ENCODE results near the gene DPH2.

DPH2 gene, protein sequence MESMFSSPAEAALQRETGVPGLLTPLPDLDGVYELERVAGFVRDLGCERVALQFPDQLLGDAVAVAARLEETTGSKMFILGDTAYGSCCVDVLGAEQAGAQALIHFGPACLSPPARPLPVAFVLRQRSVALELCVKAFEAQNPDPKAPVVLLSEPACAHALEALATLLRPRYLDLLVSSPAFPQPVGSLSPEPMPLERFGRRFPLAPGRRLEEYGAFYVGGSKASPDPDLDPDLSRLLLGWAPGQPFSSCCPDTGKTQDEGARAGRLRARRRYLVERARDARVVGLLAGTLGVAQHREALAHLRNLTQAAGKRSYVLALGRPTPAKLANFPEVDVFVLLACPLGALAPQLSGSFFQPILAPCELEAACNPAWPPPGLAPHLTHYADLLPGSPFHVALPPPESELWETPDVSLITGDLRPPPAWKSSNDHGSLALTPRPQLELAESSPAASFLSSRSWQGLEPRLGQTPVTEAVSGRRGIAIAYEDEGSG

DNA sequence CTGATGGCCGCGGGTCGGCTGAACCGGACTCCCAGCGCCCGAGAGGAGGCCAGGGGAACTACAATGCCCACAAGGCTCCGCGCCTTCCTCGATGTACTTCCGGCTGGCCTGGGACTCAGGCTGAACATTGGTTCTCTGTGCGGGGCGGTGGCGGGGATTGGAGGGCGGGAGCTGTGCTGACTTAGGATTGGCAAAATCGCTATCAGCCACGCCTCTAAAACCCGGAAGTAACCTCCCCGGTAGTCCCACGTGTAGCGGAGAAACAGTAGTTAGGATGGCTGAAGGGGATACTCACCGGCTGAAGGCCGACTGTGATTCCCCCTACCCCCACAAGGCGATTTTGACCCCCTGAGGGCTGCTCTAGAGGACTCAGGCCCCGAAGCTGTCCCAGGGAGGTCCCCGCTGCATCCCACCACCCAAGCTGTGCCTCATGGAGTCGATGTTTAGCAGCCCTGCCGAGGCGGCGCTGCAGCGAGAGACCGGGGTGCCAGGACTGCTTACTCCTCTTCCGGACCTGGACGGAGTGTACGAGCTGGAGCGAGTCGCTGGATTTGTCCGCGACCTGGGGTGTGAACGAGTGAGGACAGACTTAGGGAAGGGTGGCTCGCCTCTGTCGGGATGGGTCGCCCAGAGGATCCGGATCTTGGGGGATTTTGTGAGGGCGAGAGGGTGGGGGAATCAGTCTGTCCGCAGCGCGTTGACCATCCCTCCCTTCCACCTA lies at the start of gene DPH2:
TSS of gene DPH2 (plus strand) at position 265 of the 721 bp plus-strand sequence. CDS start at position 431, 166 bp downstream.
- peak; percentile 90 for DNase-seq (ENCODE audit: low read depth)

DNA sequence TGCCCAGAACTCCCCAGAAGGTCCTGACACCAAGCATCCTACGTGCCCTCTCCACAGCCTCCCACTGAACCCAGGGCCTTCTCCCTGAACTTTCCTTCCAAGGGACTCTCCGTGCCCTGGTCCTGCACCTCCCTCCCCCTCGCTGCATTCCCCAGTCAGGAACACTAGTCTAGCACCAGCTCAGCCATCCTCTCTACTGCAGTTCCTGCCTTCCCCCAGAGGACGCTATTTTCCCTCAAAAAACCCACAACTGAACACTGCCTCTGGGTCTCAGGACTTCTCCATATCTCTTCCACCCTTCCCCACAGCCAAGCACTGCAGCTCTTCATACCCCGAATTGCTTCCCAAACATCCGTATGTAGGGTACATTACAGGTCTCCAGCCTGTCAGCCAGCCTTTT lies 48.8 kb upstream of the DPH2 start:
- DNase-seq (ENCODE audit: low read depth): no peak

GRCh38 chr1:43924516-43924915 lies 45.3 kb upstream of the DPH2 start:
- no peak for DNase-seq (ENCODE audit: low read depth)

DNA sequence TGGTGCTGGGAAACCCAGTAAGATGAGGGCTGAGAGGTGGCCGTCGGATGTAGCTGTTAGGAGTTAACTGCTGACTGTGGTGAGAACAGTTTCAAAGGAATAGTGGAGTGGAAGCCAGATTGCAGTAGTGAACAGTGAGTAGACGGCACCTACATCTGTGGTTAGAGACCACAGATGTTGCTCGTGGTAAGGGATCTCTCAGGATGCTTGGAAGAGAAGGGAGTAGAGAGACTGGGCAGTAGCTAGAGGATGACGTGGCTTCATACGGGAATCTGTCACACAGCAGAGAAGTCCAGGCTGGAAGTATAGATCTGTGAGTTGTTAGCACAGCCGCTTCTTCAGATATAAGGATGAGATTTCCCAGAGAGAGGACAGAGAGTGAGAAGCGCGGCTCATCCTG lies 44.0 kb upstream of the DPH2 start:
- DNase-seq (ENCODE audit: low read depth): no peak

DNA sequence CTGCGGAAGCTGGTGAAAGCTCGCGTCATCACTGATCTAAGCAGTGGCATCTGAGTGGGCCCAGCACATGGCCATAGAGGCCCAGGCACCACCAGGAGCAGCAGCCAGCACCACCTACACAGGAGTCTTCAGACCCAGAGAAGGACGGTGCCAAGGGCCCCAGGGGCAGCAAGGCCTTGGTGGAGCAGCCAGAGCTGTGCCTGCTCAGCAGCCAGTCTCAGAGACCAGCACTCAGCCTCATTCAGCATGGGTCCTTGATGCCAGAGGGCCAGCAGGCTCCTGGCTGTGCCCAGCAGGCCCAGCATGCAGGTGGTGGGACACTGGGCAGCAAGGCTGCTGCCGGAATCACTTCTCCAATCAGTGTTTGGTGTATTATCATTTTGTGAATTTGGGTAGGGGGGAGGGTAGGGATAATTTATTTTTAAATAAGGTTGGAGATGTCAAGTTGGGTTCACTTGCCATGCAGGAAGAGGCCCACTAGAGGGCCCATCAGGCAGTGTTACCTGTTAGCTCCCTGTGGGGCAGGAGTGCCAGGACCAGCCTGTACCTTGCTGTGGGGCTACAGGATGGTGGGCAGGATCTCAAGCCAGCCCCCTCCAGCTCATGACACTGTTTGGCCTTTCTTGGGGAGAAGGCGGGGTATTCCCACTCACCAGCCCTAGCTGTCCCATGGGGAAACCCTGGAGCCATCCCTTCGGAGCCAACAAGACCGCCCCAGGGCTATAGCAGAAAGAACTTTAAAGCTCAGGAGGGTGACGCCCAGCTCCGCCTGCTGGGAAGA lies 39.5 kb upstream of the DPH2 start:
- DNase-seq (ENCODE audit: low read depth): no peak

- DNase-seq (ENCODE audit: low read depth): no peak
Measured at GRCh38 chr1:43930949-43931275, 38.9 kb upstream of the DPH2 start.

- DNase-seq (ENCODE audit: low read depth): no peak
Measured at GRCh38 chr1:43931711-43932660, 37.8 kb upstream of the DPH2 start.

DNA sequence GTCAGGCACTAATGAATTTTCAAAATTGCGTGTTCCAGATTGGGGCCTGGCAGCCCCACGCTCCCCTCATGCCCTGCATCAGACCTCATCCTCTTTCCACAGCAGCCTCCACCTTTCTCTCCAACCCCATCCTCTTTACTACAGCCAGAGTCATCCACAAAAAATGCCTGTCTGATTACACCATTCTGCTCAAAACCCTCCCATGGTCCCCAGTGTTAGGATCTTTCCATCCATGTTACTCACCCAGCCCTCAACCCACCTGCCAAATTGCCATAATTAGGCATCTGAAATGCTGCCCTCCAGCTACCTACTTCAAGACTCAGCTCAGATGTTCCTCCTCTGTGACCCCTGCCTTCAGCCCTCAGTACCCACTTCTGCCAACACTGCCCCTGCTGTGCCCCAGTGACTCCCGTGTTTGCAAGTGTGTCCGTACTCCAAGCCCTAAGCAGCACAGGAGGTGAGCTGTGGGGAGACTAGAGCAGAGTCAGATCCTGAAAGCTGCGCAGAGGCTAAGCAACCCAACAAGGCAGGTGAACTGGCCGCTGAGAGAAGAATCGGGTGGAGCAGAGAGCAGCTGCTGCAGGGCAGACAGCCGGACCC lies 36.9 kb upstream of the DPH2 start:
- no peak for DNase-seq (ENCODE audit: low read depth)

- no peak for DNase-seq (ENCODE audit: low read depth)
Measured at GRCh38 chr1:43933386-43934100, 36.3 kb upstream of the DPH2 start, which contains the start of gene ARTN. ARTN (plus strand) TSS chr1:43933801; CDS start chr1:43935657, 1,856 bp downstream.

- no peak for DNase-seq (ENCODE audit: low read depth)
Measured at GRCh38 chr1:43934101-43934985, 35.5 kb upstream of the DPH2 start.

- no peak for DNase-seq (ENCODE audit: low read depth)
Measured at GRCh38 chr1:43934986-43935324, 34.9 kb upstream of the DPH2 start.

- DNase-seq (ENCODE audit: low read depth): no peak
Measured at GRCh38 chr1:43935711-43936427, 33.9 kb upstream of the DPH2 start.

DNA sequence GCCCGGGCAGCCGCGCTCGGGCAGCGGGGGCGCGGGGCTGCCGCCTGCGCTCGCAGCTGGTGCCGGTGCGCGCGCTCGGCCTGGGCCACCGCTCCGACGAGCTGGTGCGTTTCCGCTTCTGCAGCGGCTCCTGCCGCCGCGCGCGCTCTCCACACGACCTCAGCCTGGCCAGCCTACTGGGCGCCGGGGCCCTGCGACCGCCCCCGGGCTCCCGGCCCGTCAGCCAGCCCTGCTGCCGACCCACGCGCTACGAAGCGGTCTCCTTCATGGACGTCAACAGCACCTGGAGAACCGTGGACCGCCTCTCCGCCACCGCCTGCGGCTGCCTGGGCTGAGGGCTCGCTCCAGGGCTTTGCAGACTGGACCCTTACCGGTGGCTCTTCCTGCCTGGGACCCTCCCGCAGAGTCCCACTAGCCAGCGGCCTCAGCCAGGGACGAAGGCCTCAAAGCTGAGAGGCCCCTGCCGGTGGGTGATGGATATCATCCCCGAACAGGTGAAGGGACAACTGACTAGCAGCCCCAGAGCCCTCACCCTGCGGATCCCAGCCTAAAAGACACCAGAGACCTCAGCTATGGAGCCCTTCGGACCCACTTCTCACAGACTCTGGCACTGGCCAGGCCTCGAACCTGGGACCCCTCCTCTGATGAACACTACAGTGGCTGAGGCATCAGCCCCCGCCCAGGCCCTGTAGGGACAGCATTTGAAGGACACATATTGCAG lies 33.2 kb upstream of the DPH2 start:
- DNase-seq (ENCODE audit: low read depth): no peak

DNA sequence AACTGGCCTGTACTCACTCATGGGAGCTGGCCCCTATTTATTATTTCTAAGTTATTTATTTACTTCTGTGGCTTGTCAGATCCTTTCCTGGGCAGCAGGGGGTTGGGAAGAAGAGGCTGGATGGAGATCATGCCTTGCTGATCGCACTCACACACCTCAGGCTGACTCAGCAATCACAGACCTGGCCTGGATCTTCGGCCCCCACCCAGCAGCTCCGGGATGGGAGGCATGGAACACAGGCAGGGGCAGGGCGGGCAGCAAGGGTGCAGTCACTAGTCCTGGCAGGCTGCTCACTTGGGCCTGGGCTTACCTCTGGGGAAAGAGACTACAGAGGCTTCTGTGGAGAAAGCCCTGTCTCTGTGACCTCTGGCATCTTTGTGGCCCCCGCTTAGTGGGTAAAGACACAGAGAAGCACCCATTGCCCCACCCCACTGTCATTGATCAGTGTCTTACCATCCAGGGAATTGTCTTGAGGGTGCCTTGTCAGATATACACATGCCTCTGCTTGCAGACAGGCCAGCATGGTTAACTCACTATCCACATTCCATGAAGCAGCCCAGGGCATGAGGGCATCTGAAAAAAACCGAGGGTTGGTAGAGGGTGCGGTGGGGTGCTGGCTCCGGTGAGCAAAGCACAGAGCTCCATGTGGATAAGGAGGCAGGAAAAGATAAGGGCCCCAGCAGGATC lies 32.5 kb upstream of the DPH2 start:
- DNase-seq (ENCODE audit: low read depth): no peak

DNA sequence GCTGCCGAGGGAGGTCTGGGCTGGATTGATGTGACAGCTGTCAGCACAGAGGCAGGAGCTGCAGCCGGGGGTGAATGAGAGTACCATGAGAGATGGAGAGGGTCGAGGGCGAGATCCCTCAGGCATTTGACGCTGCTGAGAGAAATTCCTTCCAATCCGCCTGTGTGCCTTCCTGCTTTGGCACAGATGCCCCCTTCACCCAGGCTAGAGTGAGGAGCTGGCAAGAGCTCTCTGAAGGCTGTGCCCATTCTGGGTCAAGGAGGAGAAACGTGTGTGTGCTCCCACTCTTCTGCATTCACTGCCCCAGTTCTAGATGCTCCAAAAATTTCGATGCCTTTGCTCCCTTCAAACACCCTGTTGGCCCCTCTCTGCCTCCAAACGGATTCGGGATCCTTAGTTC lies 31.4 kb upstream of the DPH2 start:
- no peak for DNase-seq (ENCODE audit: low read depth)

DNA sequence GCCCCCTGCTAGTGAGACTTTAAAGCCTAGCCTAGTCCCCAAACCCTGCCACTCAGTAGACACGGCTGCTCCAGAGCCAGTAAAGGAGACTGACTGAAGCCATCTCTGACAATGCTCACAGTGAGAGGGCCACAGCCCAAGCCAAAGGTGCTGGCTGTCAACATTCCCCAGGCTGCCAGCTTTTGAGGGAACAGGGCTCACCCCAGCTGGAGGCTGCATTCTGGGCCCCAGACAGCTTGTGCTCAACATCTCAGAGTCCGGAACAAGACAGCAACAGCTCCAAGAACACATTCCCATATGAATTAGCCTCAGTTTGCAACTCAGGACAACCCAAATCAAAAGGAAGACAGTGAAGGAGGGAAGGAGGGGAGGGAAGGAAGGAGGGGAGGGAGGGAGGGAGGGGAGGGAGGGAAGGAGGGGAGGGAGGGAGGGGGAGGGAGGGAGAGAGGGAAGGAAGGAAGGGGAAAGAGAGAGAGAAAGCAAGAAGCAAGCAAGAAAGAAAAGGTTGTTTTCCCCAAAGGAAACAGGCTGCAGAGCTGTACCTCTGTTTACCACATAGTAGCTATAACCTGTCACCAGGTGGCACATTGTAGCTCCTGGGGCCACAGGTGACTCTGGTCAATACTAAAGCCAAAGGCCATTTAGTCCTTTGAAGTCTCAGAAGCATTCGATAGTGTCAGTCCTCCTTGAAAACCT lies 30.8 kb upstream of the DPH2 start:
- DNase-seq (ENCODE audit: low read depth): no peak

DNA sequence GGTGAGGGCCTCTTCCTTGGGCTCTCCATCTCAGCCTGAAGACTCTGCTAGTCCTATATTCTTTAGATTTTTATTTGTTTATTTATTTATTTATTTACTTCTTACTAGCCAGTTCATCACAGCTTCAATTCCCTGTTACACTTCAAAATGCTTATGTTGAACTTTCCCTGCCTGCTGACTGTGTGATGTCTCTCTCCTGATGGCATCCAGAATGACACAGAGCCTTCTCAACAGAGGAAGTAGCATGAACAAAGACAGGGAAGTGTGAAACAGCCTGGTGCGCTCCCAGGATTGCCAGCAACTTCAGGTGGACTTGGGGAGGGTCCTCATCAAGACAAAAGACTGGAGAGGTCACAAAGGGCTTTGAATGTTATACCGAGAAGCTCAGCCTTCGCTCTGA lies 27.4 kb upstream of the DPH2 start:
- no peak for DNase-seq (ENCODE audit: low read depth)

Data from stimulated activated CD8-positive, alpha-beta memory T cell treated with anti-CD3 and anti-CD28 coated beads, Interleukin-12 subunit alpha, Interleukin-12 subunit beta, amount 100 ng/mL, for 4 hours (primary cell).